Activated CD4-positive, alpha-beta T cell treated with anti-CD3 and anti-CD28 coated beads, Interleukin-2, amount 10 ng/mL, durations not matched to agents 24 days and 14 days (primary cell): Measurements from ENCODE around the gene DYDC1. TPM values are rescaled to one million over a fixed set of nuclear protein-coding genes. Genes with fewer than 3 reads are reported as not detected.
"Not testable (repeated sequence)": the region's sequence is repeated elsewhere in the genome, so short reads cannot be mapped to it uniquely, and the experiment has no call there.

Source experiments
- DNase-seq: peaks from one replicate; pipeline ENCODE4 v3.0.0; 2022
- H3K27ac Mint-ChIP-seq: one replicate; pipeline ENCODE4 v1.8.0; 2022; ENCODE audit warnings: mild to moderate bottlenecking, mixed read lengths
- H3K27me3 Mint-ChIP-seq: one replicate; pipeline ENCODE4 v1.8.0; 2022; ENCODE audit warnings: mixed read lengths
- H3K36me3 Mint-ChIP-seq: one replicate; pipeline ENCODE4 v1.8.0; 2022; ENCODE audit warnings: low read depth, mild to moderate bottlenecking, mixed read lengths
- H3K4me1 Mint-ChIP-seq: one replicate; pipeline ENCODE4 v1.8.0; 2021; ENCODE audit warnings: mixed read lengths
- H3K4me3 Mint-ChIP-seq: one replicate; pipeline ENCODE4 v1.8.0; 2022; ENCODE audit warnings: mild to moderate bottlenecking, moderate library complexity, mixed read lengths
- H3K9me3 Mint-ChIP-seq: one replicate; pipeline ENCODE4 v1.8.0; 2021; ENCODE audit warnings: mixed read lengths
- intact Hi-C: fragments of 100-400 bp; cut with micrococcal nuclease; formaldehyde crosslinking; loops from one replicate; pipeline ENCODE4 v1.15.1; 2023
- total RNA-seq: library from RNA; stranded (reverse); gene quantifications from 2 replicates; pipeline ENCODE4 v1.2.3, GENCODE V29; 2022

The DYDC1 gene
- total RNA-seq, 1 donor from 2014 or later: not detected

DNA sequence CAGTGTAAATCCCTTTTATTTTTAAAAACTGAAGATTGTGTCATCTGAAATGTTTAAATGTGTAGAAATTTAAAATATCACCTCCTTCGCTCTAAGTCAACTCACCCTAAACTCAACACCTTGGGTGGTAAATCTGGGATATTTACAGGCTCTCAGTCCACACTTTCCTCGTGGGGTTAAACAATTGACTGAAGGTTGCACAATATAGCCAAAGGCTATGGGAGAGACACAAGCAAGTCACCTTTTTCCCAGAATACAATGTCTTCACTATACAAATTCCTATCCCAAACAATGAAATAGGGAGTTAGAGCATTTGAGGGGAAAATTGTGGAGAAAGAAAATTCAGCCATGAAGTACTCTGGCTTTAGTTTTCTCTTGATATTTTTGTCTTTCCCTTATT lies 34.4 kb downstream of the DYDC1 start:
- Mint-ChIP-seq H3K27ac (no peak overlapping the region), H3K27me3 (peaks cover 7% of the 10 kb centered on the region), H3K4me3 (no peak overlapping the region), H3K9me3 (no peaks in the 10 kb centered on the region), H3K36me3 (no peaks in the 10 kb centered on the region), H3K4me1 (no peaks in the 10 kb centered on the region)
- intact Hi-C loops: no loop called here
- DNase-seq: no peak

DNA sequence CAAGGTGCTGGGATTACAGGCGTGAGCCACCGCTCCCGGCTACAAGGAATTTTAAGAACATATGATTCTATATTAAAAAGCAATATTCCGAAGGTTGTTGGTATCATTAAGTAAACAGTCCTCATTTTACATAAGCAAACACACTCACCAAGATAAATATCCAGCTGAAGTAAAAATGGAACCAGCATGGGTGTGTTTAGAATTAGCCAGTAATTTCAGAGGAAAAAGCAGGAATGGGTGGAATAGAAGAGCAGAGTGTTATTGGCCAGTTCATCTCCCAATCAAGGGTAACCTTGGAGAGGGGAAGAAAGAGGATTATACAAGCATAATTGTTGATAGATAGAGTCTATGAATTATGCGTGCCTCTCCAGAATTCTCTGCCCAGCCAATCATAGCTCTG lies 35.4 kb downstream of the DYDC1 start:
- H3K9me3 Mint-ChIP-seq: no peaks in the 10 kb centered on the region
- intact Hi-C loops: no loop called here

DNA sequence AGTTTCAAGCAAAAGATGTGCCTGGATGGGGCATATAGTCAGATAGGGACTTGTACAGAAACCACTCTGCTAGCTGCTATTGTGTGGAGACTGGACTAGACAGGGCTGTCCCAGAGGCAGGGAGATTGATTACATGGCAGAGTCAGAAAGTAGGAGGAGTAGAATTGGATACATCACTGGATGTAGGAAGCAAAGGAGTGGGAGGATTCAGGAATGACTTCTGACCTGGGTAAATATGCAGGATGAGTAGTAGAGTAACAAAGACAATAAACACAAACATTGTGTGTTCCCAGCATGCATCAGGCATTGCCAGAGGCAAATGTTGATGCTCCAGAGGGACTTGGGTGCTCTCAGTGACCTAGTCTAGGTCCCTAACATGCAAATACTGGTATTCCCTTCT lies 36.2 kb downstream of the DYDC1 start:
- H3K4me3 Mint-ChIP-seq: no peak overlapping the region
- H3K27ac Mint-ChIP-seq: no peak overlapping the region
- peaks cover 8% of the 10 kb centered on the region for H3K27me3 Mint-ChIP-seq
- intact Hi-C loops: no loop called here
- H3K4me1 Mint-ChIP-seq: no peaks in the 10 kb centered on the region
- no peaks in the 10 kb centered on the region for H3K9me3 Mint-ChIP-seq
- DNase-seq: no peak
- no peaks in the 10 kb centered on the region for H3K36me3 Mint-ChIP-seq

More for the DNA sequence above, 35.4 kb downstream of the DYDC1 start:
- no peak overlapping the region for H3K27ac Mint-ChIP-seq
- DNase-seq: no peak
- no peaks in the 10 kb centered on the region for H3K4me1 Mint-ChIP-seq
- no peak overlapping the region for H3K4me3 Mint-ChIP-seq
- no peaks in the 10 kb centered on the region for H3K36me3 Mint-ChIP-seq
- peaks cover 8% of the 10 kb centered on the region for H3K27me3 Mint-ChIP-seq

DNA sequence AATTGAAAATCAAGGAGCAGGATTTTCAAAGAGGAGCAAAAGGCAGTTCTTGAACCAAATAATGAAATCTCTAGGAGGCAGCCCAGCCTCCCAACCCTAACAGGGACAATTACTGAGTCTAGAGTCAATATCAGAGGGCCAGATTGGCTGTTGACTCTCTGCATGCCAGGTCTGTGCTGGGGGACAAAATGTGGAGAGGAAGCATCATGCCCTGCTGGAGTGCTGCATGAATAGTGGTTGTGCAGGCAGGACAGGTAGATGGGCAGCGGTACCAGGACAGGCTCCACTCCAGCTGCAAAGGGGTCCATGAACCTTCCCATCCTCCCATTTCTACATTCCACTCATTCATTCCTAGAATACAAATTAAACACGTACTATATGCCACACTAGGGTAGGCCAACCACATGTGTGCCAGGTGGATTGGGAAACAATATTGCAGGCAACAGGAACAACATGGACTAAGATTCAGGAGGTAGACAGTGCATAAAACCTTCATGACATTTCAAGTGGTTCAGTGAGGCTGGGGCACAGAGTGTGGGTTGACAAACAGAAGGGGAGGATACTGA lies 36.7 kb downstream of the DYDC1 start:
- Mint-ChIP-seq H3K27ac (no peak overlapping the region), H3K9me3 (no peaks in the 10 kb centered on the region), H3K27me3 (peaks cover 8% of the 10 kb centered on the region), H3K36me3 (no peaks in the 10 kb centered on the region), H3K4me3 (no peak overlapping the region), H3K4me1 (no peaks in the 10 kb centered on the region)
- intact Hi-C loops: no loop called here
- DNase-seq: no peak

DNA sequence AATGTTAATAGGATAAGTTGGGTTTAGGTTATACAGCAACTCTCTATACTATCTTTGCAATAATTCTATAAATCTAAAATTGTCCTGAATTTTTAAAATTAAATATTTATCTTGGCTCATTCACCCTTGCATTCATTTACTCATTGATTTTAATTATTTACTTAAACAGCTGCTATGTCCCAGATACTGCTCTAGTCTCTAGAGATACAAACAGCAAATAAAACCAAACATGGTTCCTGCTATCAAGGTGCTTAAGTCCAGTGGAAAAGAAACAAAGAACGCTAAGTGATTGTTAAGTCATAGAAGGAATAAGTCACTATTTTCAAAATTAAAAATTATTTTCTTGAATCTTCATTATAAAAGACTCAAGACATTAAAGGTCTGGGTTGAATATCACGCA lies 37.2 kb downstream of the DYDC1 start:
- Mint-ChIP-seq H3K9me3 (no peaks in the 10 kb centered on the region), H3K4me3 (no peak overlapping the region), H3K27ac (no peak overlapping the region), H3K36me3 (no peaks in the 10 kb centered on the region), H3K27me3 (peaks cover 8% of the 10 kb centered on the region), H3K4me1 (no peaks in the 10 kb centered on the region)
- intact Hi-C loops: no loop called here
- DNase-seq: no peak

DNA sequence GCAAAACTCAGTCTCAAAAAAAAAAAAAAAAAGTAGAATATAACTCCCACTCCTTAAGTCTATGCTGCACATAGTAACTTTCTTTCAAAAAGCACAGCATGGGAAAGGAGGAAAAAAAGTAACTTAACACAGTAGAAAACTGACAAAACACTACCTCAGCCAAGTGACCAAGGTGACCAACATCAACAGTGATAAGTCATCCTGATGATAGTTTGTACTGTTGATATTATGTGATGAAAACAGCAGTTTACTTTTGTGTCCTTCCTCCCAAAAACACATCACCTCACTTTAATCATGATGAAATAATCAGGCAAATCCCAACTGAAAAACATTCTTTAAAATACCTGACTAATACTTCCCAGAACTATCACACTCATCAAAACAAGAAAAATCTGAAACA lies 37.8 kb downstream of the DYDC1 start:
- Mint-ChIP-seq H3K27me3 (peaks cover 8% of the 10 kb centered on the region), H3K36me3 (no peaks in the 10 kb centered on the region), H3K9me3 (no peaks in the 10 kb centered on the region), H3K4me1 (no peaks in the 10 kb centered on the region), H3K27ac (no peak overlapping the region), H3K4me3 (no peak overlapping the region)
- intact Hi-C loops: no loop called here
- no peak for DNase-seq

DNA sequence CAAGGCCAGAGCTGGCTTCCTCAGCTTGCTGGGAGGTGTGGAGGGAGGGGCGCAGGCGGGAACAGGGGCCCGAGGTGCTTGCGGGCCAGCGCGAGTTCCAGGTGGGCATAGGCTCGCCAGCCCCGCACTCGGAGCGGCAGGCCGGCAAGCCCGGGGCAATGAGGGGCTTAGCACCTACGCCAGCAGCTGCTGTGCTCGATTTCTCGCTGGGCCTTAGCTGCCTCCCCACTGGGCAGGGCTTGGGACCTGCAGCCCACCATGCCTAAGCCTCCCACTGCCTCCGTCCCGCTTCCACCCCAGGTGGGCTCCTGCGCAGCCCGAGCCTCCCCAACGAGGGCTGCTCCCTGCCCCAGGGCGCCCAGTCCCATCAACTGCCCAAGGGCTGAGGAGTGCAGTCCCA lies 41.2 kb downstream of the DYDC1 start:
- H3K36me3 Mint-ChIP-seq: no peaks in the 10 kb centered on the region
- intact Hi-C loops: no loop called here
- no peaks in the 10 kb centered on the region for H3K9me3 Mint-ChIP-seq
- H3K4me1 Mint-ChIP-seq: no peaks in the 10 kb centered on the region
- peaks cover 10% of the 10 kb centered on the region for H3K27me3 Mint-ChIP-seq
- H3K4me3 Mint-ChIP-seq: no peak overlapping the region
- DNase-seq: no peak
- H3K27ac Mint-ChIP-seq: no peak overlapping the region

DNA sequence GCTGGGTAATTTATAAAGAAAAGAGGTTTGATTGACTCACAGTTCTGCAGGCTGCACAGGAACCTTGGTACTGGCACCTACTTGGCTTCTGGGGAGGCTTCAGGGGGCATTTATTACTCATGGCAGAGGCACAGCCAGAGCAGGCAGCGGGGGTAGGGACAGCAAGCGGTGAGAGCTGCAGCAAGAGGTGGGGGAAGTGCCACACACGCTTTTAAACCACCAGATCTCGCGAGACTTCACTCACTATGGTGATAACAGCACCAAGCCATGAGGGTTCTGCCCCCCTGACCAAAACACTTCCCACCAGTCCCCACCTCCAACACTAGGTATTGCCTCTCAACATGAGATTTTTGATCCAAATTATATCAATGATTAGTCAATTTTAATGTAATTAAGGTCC lies 43.0 kb downstream of the DYDC1 start:
- Mint-ChIP-seq H3K36me3 (no peaks in the 10 kb centered on the region), H3K4me3 (no peak overlapping the region), H3K27me3 (peaks cover 5% of the 10 kb centered on the region), H3K27ac (no peak overlapping the region), H3K9me3 (no peaks in the 10 kb centered on the region), H3K4me1 (no peaks in the 10 kb centered on the region)
- DNase-seq: no peak
- intact Hi-C loops: no loop called here

DNA sequence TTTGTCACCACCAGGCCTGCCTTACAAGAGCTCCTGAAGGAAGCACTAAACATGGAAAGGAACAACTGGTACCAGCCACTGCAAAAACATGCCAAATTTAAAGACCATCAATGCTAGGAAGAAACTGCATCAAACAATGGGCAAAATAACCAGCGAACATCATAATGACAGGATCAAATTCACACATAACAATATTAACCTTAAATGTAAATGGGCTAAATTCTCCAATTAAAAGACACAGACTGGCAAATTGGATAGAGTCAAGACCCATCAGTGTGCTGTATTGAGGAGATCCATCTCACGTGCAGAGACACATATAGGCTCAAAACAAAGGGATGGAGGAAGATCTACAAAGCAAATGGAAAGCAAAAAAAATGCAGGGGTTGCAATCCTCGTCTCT lies 50.6 kb downstream of the DYDC1 start:
- peaks cover 15% of the 10 kb centered on the region for H3K9me3 Mint-ChIP-seq
- H3K36me3 Mint-ChIP-seq, H3K4me1 Mint-ChIP-seq, H3K27ac Mint-ChIP-seq, H3K4me3 Mint-ChIP-seq, intact Hi-C loops, DNase-seq, H3K27me3 Mint-ChIP-seq: not testable (repeated sequence)

DNA sequence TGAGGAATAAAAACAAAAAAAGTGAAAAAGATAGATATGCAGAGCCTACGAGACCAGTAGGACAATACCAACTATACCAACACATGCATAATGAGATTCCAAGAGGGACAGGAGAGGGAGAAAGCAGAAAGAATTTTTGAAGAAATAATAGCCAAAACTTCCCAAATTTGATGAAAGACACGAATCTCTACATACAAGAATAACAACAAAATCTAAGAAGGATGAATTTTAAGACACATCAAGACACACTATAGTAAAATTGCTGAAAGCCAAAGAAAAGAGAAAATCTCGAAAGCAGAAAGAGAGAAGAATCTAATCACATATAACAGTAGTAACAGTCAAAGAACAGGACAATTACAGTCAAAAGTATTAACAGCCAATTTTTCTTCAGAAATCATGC lies 59.6 kb downstream of the DYDC1 start:
- intact Hi-C loops: no loop called here
- H3K4me1 Mint-ChIP-seq: no peaks in the 10 kb centered on the region
- no peak overlapping the region for H3K4me3 Mint-ChIP-seq
- no peaks in the 10 kb centered on the region for H3K36me3 Mint-ChIP-seq
- peaks cover 4% of the 10 kb centered on the region for H3K27me3 Mint-ChIP-seq
- no peak for DNase-seq
- H3K27ac Mint-ChIP-seq: no peak overlapping the region
- H3K9me3 Mint-ChIP-seq: peaks cover 7% of the 10 kb centered on the region

DNA sequence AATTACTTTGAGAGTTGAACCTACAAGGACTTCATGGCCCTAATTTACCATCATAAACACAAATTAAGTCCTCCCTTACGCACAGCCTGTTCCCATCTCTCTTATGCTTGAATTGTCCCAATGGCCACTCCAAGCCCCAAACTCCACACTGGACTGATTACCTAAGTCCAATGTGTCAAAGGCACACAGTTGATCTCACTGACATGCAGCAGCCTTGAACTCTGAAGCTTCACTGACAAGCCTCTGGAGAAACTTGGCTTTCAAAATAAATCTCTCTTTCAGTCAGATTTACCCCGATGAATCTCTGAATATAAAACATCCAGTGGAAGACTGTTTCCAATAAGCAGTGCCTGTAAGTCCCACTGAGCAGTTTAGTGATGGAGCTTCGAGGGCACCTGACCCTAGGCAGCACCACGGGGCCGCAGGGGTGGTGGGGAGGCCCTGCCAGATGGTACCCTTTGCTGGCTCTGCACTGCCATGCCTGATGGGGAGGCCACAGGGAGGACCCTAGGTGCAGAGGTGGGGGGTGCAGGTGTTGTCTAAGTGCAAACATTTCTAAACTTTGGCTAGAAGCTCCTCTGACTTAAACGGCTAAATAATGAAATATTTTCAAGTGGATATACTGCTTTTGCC lies 63.8 kb downstream of the DYDC1 start:
- Mint-ChIP-seq H3K36me3 (no peaks in the 10 kb centered on the region), H3K27me3 (peaks cover 12% of the 10 kb centered on the region), H3K4me1 (no peaks in the 10 kb centered on the region), H3K4me3 (no peak overlapping the region), H3K9me3 (peaks cover 4% of the 10 kb centered on the region), H3K27ac (no peak overlapping the region)
- intact Hi-C loops: no loop called here
- DNase-seq: peak; percentile 30

DNA sequence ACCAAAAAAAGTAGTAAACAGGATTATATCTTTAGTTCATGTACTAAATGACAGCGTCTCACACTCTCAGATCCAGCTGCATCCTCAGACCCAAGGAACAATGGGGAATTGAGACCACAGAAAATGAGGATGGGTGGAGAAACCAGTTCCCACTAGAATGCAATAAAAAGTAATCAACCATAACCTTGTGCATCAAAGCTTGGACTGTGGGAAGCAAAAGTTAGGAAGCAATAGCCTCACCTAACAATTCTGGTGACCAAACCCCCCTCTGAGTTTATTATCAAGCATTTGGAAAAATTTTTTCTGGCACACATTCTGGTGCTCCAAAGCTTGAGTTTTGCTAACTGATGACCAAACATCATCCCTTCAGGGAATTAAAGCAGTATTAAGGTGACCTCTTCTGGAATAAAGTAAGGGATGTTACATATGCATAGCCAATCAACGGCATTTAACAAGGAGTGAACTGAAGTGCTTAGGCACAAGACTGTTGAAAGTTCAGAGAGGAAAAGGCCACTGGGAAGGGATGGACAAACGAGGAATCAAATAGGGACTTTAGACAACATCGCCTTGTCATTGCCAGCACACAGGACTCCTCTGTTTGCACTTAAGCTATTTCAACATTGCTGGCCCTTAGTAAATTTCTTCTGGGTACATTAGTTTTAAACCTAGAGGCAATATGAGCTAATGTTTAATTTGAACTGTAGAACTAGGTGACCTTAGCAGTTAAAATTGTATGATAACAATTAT lies 65.9 kb downstream of the DYDC1 start:
- Mint-ChIP-seq H3K4me1 (no peaks in the 10 kb centered on the region), H3K4me3 (no peak overlapping the region), H3K9me3 (no peaks in the 10 kb centered on the region), H3K27ac (no peak overlapping the region), H3K27me3 (peaks cover 16% of the 10 kb centered on the region), H3K36me3 (no peaks in the 10 kb centered on the region)
- DNase-seq: no peak
- intact Hi-C loops: no loop called here

DNA sequence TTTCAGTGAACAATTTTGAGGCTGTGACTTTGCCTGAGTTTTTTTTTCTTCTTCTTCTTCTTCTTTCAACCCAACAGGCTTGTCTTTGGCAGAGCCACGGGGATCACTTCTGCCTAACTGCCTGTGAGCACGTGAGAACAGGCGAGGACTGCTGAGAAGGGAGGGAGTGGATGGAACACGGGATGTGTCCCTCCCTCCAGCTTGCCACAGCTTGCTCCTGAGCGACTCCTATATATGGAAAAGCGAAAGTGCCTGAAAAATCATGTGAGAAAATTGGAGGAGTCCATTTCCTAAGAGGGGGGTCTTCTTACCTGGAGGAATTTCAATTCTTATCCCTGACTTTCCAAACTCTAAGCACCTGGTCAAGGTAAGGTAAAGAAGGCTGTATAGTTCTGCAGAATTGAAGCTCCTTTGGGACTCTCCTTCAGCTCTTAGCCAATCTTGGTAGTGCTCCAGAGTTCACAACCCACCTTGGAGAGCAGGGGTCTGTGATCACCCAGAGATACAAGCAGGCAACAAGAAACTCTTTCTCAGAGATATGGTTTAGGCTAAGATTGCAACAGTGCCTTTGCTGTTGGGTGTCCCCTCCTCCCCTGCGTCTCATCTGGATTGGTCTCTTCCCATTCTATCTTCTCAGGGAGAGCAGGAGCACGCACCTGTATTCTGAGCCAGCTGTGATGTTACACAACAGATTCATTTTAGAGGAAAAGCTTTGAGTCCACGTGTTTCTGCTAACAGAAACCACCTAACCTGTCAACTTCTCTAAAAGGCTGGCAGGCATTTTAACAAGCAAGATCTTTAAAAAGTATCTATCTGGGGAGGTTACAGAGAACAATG lies 66.9 kb downstream of the DYDC1 start, which contains the start of gene MAT1A:
MAT1A (minus strand) TSS at position 208 of the 837 bp plus-strand sequence. CDS start 235 bp downstream, outside the sequence.
- Mint-ChIP-seq H3K4me1 (no peaks in the 10 kb centered on the region), H3K36me3 (no peaks in the 10 kb centered on the region), H3K27ac (no peak within 1 kb of the TSS), H3K4me3 (no peak within 1 kb of the TSS), H3K27me3 (peaks cover 19% of the 10 kb centered on the region), H3K9me3 (no peaks in the 10 kb centered on the region)
- DNase-seq: no peak
- intact Hi-C loops: no loop called here

DNA sequence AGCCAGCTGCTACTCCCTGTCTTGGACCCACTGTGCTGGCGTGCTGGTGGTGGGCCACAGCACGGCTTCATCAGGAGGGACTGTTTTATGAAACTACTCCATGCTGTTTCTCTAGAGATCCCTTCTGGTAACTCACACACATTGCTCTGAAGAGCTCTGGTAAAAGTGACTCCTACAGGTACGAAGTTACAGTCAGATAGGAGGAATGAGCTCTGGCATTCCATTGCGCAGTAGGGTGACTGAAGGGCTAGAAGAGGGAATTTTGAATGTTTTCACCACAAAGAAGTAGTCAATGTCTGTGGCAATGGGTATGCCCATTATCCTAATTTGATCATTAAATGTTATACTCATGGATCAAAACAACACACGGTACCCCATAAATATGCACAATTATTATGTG lies 67.7 kb downstream of the DYDC1 start:
- no peaks in the 10 kb centered on the region for H3K9me3 Mint-ChIP-seq
- no peak overlapping the region for H3K27ac Mint-ChIP-seq
- DNase-seq: no peak
- H3K4me1 Mint-ChIP-seq: no peaks in the 10 kb centered on the region
- H3K4me3 Mint-ChIP-seq: no peak overlapping the region
- peaks cover 19% of the 10 kb centered on the region for H3K27me3 Mint-ChIP-seq
- H3K36me3 Mint-ChIP-seq: no peaks in the 10 kb centered on the region
- intact Hi-C loops: no loop called here
